A673 (cell line): ENCODE data around the gene FBXO38.
A peak's percentile ranks its signal among the peaks of the same experiment; 100 is the strongest.

ENCODE experiments used
- CTCF ChIP-seq: fragments of 300-800, 200-600 bp; sonication (generic); conservative IDR thresholded peaks from 2 replicates; pipeline ENCODE4 v1.5.1; 2017; ENCODE audit warnings: low read depth, mild to moderate bottlenecking, antibody characterized with exemption, low read length, moderate library complexity, mixed read lengths
- EZH2 ChIP-seq: fragments of 200-600 bp; sonication (generic); IDR thresholded peaks from 2 replicates; pipeline ENCODE4 v1.6.1; 2017; ENCODE audit warnings: borderline replicate concordance, low read depth, mild to moderate bottlenecking, mixed read lengths, antibody characterized with exemption, low read length; ENCODE audit not compliant: poor library complexity, severe bottlenecking

- peak; percentile 79 for TF ChIP-seq CTCF
- TF ChIP-seq EZH2 = no peak
Measured at GRCh38 chr5:148443998-148444397, 60.2 kb downstream of the FBXO38 start.
